Measurements from ENCODE around the gene TRIM67.

The TRIM67 gene

DNA sequence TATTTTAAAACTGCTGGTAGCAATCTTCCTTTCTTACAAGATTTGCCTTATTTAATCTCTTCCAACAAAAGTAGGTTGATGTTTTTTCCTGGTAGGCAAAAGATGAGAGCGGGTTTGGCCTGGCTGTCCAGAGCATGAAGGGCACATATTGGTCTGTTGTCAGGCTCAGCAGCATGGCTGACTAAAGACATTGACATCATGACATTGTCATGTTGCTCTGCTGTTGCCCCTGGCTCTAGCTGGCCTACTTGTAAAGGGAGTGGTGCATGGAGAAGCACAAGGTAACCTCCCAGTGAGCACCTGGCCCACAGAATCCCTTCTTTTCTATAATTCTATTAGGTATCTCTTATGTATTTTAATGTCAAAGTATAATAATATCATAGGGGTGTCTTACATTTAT is 102.8 kb downstream of the TRIM67 start:
- intact Hi-C loops (cut with DNase I) = no loop called here
- no peak for DNase-seq

DNA sequence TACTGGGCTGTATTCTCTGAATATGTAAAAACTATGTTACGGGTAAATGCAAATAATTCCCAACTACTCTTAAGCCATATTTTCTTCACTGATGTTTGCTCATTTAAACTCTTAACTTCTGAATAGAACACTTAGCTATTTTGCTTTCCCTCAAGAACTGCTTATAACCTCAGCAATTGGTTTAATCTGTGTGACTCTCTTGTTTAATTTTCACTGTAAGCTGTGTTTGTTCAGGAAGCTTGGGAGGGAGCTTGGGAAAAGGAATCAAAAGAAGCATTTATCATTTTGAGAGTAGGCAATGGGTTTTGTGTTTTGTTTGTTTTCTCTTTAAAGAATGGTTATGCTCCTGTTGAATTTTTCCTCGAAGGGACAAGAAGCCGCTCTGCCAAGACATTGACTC is 103.5 kb downstream of the TRIM67 start:
- DNase-seq = no peak
- intact Hi-C loops (cut with DNase I) = no loop called here

DNA sequence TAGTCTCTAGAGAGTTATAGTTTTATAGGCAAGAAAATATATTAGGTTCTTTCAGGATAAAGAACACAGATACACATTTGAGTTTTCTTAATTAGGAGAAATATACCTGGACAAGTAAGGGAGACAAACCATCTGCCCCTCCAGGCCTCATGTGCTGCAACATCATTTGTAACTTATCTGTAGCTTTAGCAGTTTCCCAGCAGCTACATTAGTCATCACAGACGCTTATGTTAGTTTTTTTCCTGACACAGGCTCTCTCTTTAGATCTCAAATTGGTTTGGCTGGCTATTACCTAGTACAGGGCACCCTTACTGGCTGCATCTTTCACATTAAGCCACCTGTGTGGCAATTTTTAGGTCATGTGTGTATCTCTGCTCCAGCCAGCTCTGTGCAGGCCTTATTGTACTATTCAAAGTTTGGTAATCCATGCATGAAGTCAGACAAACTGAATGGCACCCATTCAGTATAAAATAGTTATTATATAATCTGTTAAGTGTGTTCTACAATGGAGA is 105.0 kb downstream of the TRIM67 start:
- intact Hi-C loops (cut with DNase I) = no loop called here

More for the DNA sequence above, 105.0 kb downstream of the TRIM67 start:
- no peak for DNase-seq

All from posterior cingulate gyrus (tissue), 11 donors.